Lower lobe of right lung (tissue), 2 donors: ENCODE measurements around the gene SYT1. TPM values are rescaled to one million over a fixed set of nuclear protein-coding genes. Genes with fewer than 3 reads are reported as not detected.

Experiments used
- ATAC-seq, 2 donors: fragments of 200-7000 bp; cut with Tn5 transposase; one replicate each; pipeline ENCODE4 v1.9.1; 2020 to 2022; ENCODE audit warnings: mild to moderate bottlenecking in 2 of 2, moderate library complexity in 2 of 2
- DNase-seq: peaks from one replicate; pipeline ENCODE4 v3.0.0-alpha.2; 2020
- H3K27ac ChIP-seq: fragments of 200-600 bp; one replicate; pipeline ENCODE4 v1.8.0; 2022
- H3K27me3 ChIP-seq: fragments of 200-600 bp; one replicate; pipeline ENCODE4 v1.8.0; 2022; ENCODE audit warnings: low read depth
- H3K36me3 ChIP-seq: fragments of 200-600 bp; one replicate; pipeline ENCODE4 v1.8.0; 2022; ENCODE audit warnings: mild to moderate bottlenecking
- H3K4me1 ChIP-seq: fragments of 200-600 bp; one replicate; pipeline ENCODE4 v1.8.0; 2022
- H3K4me3 ChIP-seq: fragments of 200-600 bp; one replicate; pipeline ENCODE4 v1.8.0; 2022; ENCODE audit warnings: mild to moderate bottlenecking
- H3K9me3 ChIP-seq: fragments of 200-600 bp; one replicate; pipeline ENCODE4 v1.8.0; 2022
- intact Hi-C: fragments of 100-400 bp; cut with DNase I; formaldehyde crosslinking; loops from one replicate; pipeline ENCODE4 v1.11.0; 2022
- total RNA-seq: library from RNA; stranded (reverse); fragmentation: NEBNext Ultra II Directional; extraction: Animal tissue kit (Norgen Biotek cat#: 25700); gene quantifications from one replicate; pipeline ENCODE4 v1.2.1, GENCODE V29; 2021
- TF ChIP-seq, protein P1 (sequence below): fragments of 200-600 bp; IDR thresholded peaks from one replicate; pipeline ENCODE4 v1.8.0; 2022; ENCODE audit warnings: antibody characterized with exemption, mild to moderate bottlenecking
- donor health status: DM: no; HTN: yes; CAD: no; lungs with severe emphysema.

The SYT1 gene
- total RNA-seq, 1 donor from 2014 or later: 0.95 TPM

DNA sequence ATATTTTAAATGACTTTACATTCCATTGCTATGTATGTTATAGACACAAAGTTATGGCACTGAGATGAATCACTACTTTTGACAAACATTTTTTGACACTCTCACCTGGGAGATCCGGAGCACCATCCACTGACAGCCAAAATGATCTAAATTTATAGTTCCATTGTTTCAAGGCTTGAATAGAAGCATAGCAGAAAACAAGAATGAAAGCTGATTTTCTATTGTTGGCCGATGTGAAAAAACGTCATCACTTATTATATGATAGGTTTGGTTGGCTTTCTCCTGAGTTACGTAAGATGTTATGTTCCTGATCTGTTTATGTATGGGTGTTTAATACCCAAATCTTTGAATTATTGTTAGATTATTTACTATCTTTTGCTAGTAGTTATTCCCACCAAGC, 520.0 kb downstream of the SYT1 start:
- H3K27me3 ChIP-seq: no peaks in the 10 kb centered on the region
- no peaks in the 10 kb centered on the region for H3K4me1 ChIP-seq
- H3K27ac ChIP-seq: no peak overlapping the region
- no peak overlapping the region for H3K4me3 ChIP-seq
- TF ChIP-seq, protein P1, sequence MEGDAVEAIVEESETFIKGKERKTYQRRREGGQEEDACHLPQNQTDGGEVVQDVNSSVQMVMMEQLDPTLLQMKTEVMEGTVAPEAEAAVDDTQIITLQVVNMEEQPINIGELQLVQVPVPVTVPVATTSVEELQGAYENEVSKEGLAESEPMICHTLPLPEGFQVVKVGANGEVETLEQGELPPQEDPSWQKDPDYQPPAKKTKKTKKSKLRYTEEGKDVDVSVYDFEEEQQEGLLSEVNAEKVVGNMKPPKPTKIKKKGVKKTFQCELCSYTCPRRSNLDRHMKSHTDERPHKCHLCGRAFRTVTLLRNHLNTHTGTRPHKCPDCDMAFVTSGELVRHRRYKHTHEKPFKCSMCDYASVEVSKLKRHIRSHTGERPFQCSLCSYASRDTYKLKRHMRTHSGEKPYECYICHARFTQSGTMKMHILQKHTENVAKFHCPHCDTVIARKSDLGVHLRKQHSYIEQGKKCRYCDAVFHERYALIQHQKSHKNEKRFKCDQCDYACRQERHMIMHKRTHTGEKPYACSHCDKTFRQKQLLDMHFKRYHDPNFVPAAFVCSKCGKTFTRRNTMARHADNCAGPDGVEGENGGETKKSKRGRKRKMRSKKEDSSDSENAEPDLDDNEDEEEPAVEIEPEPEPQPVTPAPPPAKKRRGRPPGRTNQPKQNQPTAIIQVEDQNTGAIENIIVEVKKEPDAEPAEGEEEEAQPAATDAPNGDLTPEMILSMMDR: no peak
- no peaks in the 10 kb centered on the region for H3K36me3 ChIP-seq
- ATAC-seq: no peak
- intact Hi-C loops: no loop called here
- DNase-seq: no peak
- no peaks in the 10 kb centered on the region for H3K9me3 ChIP-seq

DNA sequence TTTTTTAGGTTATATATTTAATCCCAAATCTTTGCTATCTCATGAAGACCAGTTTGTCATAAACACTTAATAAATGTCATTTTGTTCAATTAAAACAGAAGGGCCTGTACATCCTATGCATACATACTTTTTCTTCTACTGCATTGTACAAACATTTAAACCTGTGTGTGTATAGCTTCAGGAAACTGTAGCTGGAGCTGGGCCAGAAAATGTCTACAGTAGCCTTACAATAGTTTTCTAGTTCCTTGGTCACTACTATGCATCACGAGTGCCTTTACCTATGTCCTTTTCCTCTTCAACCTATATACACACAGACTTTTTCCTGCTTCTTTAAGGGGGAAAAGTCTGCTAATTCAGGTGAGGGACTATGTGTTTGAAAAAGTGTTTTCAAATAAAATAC, 523.4 kb downstream of the SYT1 start:
- H3K27me3 ChIP-seq: no peaks in the 10 kb centered on the region
- H3K4me3 ChIP-seq: no peak overlapping the region
- TF ChIP-seq, protein P1: no peak
- H3K4me1 ChIP-seq: no peaks in the 10 kb centered on the region
- H3K36me3 ChIP-seq: no peaks in the 10 kb centered on the region
- intact Hi-C loops: no loop called here
- no peak for ATAC-seq
- H3K9me3 ChIP-seq: no peaks in the 10 kb centered on the region
- no peak for DNase-seq
- H3K27ac ChIP-seq: no peak overlapping the region

GRCh38 chr12:79393842-79394241, 529.3 kb downstream of the SYT1 start:
- DNase-seq: no peak

DNA sequence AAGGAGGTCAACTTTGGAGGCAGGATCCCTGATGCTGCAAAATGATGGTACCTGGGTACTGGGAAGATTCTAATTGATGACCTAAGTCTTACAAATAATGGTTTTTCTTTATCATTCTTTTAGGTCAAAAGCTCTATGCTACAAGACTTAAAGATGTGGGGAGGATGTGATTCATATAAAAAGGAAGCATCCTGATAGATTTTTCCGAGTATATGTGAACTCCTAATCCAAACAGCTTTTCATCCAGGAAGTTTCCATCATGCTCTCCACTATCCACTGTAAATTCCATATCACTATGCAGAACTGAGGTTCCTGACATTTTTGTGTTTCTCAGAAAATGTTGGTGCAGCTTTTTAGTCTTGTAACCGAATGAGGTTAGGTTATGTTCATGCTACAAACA, 533.0 kb downstream of the SYT1 start:
- TF ChIP-seq, protein P1: no peak
- ATAC-seq: no peak
- Histone ChIP-seq H3K36me3 (no peaks in the 10 kb centered on the region), H3K27me3 (no peaks in the 10 kb centered on the region), H3K27ac (no peak overlapping the region), H3K4me1 (no peaks in the 10 kb centered on the region), H3K4me3 (no peak overlapping the region), H3K9me3 (no peaks in the 10 kb centered on the region)
- intact Hi-C loops: no loop called here
- no peak for DNase-seq

More at GRCh38 chr12:79393842-79394241, 529.3 kb downstream of the SYT1 start:
- Histone ChIP-seq H3K4me1 (no peaks in the 10 kb centered on the region), H3K9me3 (no peaks in the 10 kb centered on the region), H3K27ac (no peak overlapping the region), H3K36me3 (no peaks in the 10 kb centered on the region), H3K27me3 (no peaks in the 10 kb centered on the region), H3K4me3 (no peak overlapping the region)
- TF ChIP-seq, protein P1: no peak
- ATAC-seq: no peak
- intact Hi-C loops: no loop called here

DNA sequence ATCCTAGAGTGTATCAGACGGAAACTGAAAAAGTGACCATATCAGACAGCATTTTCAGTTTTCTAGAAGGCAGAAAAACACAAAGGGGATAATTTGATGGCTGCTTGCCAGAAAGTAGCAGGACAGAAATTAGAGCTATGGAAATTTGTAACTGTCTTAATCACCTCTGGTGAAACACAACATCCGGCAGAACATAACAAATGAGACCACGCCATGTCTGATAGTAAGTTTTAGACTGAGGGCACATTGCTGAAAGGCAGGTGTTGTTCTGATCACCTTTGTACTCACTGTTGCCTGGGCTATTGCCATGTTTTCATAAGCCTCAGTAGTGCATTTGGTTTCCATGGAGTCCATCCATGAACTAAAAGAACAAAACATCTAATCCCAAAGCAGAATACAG, 535.9 kb downstream of the SYT1 start:
- ATAC-seq: no peak

More for the DNA sequence above, 535.9 kb downstream of the SYT1 start:
- H3K4me1 ChIP-seq: no peaks in the 10 kb centered on the region
- intact Hi-C loops: no loop called here
- no peaks in the 10 kb centered on the region for H3K27me3 ChIP-seq
- no peaks in the 10 kb centered on the region for H3K36me3 ChIP-seq
- TF ChIP-seq, protein P1: no peak
- H3K4me3 ChIP-seq: no peak overlapping the region
- no peak for DNase-seq
- H3K9me3 ChIP-seq: no peaks in the 10 kb centered on the region
- no peak overlapping the region for H3K27ac ChIP-seq
